HG02588 (cell line): Measurements from ENCODE around the gene NR2C2.

ENCODE experiments used
- ATAC-seq: cut with Tn5 transposase; IDR thresholded peaks from one replicate; pipeline ENCODE4 v1.9.1; 2021; ENCODE audit warnings: mild to moderate bottlenecking, moderate library complexity; ENCODE audit not compliant: unreplicated experiment

NR2C2 gene

DNA sequence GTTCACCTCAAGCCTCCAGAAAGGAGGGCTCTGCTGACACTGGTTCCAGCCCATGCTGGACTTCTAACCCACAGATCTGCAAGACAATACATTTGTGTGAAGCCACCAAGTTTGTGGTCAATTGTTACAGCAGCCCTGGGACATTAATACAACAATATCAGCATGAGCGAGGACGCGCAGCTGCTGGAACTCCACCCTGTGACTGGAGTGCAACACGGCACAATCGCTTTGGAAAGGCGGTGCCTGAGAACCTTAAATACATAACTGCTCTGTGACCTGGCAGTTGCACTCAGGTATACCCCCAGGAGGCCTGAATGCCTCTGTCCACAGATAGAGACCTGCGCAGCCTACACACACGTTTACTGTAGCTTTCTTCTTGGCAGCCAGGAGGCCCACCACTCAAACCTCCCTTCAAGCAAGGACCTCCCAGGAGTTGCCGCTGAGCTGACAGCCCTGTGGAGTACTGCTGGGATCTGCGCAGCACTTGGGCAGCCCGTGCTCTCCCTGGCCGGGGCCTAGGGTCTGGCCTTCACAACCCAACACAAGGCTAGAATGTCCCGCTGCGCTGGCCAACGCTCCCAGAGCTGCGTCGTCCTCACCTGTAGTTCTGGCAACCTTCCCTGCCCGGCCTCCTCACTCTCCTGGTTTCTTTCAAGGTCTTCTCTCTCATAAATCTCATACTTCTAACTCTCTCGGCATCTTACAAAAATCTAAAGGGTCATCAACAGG, 109.5 kb downstream of the NR2C2 start:
- no peak for ATAC-seq

GRCh38 chr3:15060029-15060428, 112.6 kb downstream of the NR2C2 start:
- no peak for ATAC-seq

GRCh38 chr3:15063238-15063637, 115.9 kb downstream of the NR2C2 start:
- no peak for ATAC-seq

DNA sequence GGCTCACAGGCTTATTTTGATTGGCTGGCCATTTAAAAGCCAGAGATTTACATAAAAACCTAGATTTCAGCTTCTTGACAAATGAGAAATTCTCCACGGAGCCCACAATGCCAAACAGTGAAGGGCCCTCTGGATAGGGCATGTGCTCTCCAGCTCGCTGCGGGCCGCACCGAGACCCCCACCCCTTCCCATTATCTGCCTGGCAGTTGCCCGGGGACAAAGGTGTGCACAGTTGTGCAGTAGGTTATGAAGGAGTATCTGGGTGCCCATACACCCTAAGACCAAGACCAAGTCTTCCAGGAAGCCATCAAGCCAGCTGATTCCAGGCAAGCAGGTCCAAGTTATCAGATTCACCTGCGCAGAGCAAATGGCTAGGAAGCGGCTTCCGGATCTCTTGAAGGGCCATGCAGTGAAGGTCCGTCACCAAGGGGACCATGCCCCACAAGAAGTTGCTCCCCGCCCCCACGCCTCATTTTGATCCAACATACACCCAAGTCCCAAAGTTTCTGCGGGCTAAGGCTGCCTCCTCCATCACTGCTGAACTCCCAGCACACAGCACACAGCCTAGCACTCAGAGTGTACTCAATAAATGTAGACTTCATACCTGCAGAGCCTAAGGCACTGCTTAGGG, 116.4 kb downstream of the NR2C2 start:
- no peak for ATAC-seq

- peak; percentile 10 for ATAC-seq
Observed at GRCh38 chr3:15064299-15064834, 117.0 kb downstream of the NR2C2 start.

GRCh38 chr3:15064835-15065549, 117.6 kb downstream of the NR2C2 start, which contains the start of gene MRPS25:
Gene MRPS25 (minus strand): TSS chr3:15065315. CDS start chr3:15065194, 121 bp downstream.
- peak; percentile 96 for ATAC-seq

DNA sequence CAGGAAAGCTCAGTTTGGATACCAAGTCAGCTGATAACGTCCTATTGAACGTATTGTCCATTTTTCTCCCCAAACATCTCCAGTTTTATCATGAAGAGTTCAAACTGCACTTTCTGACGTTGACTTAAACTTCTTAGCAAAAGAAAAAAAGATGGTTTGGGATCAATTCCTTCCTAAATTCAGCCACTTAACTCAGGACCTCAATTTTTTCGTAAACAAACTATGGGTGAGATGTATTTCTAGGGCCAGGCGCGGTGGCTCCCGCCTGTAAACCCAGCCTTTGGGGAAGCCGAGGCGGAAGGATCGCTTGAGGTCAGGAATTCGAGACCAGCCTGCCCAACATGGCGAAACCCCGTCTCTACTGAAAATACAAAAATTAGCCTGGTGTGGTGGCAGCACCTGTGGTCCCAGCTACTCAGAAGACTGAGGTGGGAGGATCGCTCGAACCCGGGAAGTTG, 118.2 kb downstream of the NR2C2 start:
- ATAC-seq, result no peak

DNA sequence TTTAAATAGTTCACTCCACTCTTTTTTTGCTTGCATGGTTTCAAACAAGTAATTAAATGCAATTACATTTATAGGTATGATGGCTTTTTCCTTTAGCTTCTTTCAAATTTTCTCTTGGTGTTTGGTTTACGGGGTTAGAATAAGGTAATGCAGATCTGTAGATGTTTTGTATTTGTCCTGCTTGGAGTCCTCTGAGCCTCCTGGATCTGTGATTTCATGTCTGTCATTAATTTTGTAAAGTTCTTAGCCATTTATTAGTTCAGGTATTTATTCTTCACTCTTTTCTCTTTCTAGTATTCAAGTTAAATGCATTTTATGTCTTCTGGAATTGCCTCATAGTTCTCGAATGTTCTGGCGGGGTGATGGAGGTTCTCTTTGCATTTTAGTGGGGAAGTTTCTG, 119.1 kb downstream of the NR2C2 start:
- no peak for ATAC-seq

GRCh38 chr3:15069441-15069840, 122.1 kb downstream of the NR2C2 start:
- no peak for ATAC-seq

DNA sequence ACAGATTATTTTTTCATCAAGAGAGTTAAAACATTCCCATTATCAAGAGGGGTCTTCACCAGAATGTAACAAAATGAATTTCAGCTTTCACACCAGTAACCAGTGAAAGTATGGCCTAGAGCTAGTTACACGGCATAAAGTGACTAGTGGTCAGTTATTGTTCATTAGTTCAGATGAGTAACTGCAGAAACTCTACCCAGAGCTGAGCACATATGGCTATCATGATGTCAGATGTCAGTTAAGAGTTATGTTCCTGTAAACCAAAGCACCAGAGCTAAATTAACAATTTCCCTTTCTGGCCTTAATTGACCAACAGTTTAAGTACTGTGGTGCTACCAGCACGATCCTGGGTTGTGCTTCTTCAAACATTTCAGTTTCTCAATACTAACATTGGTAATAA, 124.3 kb downstream of the NR2C2 start:
- no peak for ATAC-seq

GRCh38 chr3:15074500-15074899, 127.1 kb downstream of the NR2C2 start:
- ATAC-seq, result no peak

GRCh38 chr3:15079091-15079490, 131.7 kb downstream of the NR2C2 start:
- ATAC-seq, result no peak

DNA sequence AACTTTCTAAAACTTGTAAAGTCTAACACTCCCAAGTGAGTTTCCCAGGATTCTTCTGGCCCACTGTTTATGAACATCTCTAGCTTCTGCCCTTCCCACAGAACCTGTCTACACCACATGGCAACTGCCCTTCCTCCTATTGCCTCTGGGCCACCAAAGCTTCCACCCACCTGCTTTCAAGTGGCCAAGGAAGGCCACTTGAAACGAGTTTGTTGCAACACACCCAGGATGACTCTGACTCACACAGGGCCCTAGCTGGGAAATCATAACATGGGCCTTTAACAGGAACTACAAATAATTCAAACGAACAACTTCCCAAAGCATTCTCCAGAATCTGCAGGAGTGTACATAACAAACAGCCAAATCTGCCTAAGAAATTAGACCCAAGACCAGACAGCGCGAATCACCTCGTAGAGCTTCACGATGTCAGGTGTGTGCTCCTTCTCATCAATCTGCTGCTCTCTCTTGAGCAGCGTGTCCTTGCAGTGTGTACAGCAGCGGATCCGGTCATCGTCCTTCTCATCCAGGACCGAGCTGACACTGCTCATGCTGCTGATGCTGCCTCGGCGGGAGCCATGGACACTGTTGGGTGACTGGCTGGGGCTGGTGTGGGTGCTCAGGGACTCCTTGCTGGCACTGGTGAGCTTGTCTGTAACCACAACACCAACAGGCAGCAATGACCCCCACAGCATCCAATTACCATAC, 134.7 kb downstream of the NR2C2 start:
- ATAC-seq, result no peak

DNA sequence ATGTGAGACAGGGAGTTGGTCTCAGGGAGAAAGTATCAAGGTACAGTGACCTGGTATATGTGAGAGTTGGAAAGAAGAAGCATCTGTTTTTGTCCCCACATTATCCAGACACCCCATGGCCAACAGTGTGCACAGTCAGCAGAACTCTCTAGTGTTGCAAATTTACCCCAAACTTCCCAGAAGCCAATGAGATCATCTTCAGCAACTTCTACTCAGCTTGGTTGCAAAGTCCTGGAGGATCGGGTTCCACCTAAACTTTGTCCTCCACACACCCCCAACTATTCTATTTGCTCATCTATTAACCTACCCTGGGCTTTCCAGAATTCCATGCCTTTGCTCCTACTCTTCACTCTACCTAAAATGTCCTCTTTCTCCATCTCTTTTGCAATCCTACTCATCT, 135.9 kb downstream of the NR2C2 start:
- ATAC-seq, result no peak

DNA sequence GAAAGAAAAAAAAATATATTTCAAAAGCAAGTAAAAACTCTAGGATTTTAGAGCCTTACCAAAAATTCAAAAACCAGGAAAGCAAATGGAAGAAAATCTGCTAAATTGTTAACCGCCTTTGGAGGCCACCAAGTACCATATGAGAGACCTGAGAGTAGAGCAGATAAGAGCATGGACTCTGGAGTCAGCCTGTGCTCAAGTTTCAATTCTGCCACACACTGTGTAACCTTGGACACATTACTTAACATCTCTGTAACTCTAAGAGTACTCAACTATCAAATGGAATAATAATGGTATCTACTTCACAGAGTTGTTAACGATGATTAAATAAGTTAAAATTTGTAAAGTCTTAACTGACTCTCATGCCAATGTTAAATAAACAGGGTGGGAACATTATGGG, 138.9 kb downstream of the NR2C2 start:
- ATAC-seq, result no peak

DNA sequence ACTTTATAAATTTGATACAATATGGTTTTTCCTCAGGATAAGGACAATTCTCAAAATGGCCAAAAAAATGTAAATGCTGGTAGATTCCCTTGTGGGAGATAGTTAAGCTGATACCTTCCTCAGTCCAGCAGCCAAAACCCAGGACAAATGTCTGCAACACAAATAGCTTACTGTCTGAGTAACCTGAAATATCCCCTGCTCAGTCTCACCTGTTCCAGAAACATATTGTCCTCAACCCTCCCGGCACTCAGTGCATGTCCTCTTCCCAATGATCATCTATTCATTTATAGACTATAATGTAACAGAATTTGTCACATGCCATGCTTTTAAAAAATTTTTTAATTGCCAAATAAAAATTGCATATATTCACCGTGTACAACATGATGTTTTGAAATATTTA, 139.3 kb downstream of the NR2C2 start:
- ATAC-seq, result no peak

- no peak for ATAC-seq
Observed at GRCh38 chr3:15089201-15089600, 141.8 kb downstream of the NR2C2 start.

DNA sequence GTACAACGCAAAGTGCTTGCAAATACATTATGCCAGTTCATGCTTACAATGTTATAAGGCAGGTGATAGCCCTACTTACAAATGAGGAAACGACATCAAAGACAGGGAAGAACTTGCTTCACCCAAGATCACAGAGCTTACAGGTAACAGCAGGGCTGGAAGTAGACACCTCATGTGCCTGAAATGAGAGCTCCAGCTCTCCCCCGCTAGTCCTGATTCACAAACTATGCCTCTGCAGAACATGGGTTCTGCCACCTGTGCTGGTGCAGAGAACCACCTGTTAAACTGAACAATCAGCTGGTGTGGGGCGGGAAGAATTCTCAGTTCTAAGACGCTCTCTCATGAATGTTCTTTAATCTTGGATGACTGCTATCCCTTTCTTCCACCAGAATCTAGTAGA, 144.2 kb downstream of the NR2C2 start:
- ATAC-seq, result no peak

DNA sequence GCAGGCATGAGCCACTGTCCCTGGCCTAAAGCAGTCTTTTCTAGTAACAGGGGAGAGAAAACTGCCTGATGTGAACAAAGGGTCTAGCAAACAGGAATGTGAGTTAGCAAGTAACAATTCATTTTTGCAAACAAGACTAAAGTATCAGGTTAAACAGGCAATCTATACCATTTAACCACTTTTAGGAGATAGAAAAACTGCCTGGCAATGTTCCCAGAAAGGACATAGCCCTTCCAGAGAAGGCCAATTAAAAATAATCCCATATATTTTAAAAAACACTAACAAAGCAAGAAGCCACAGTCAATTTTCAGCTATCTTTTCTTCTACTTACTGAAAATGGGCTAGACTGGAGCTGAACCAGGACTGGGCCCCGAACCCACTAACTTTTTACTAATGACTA, 145.3 kb downstream of the NR2C2 start:
- ATAC-seq, result no peak

GRCh38 chr3:15094187-15094875, 146.9 kb downstream of the NR2C2 start:
- no peak for ATAC-seq
